ENCODE measurements around the gene TNS1. TPM values are rescaled to one million over a fixed set of nuclear protein-coding genes. Genes with fewer than 3 reads are reported as not detected.
"Not testable (repeated sequence)": the region's sequence is repeated elsewhere in the genome, so short reads cannot be mapped to it uniquely, and the experiment has no call there.

Gene TNS1
- total RNA-seq, 1 donor: 48.9 TPM

- Histone ChIP-seq H3K79me2 (ENCODE audit: insufficient read depth, low read length) (no peaks in the 10 kb centered on the region), H3K4me1 (ENCODE audit: insufficient read depth, low read length) (no peaks in the 10 kb centered on the region), H3K4me2 (ENCODE audit: insufficient read depth, low read length) (no peak overlapping the region), H2AFZ (ENCODE audit: low read length) (no peak overlapping the region), H3K36me3 (ENCODE audit: insufficient read depth, low read length) (no peaks in the 10 kb centered on the region), H3K9me3 (ENCODE audit: low read depth, low read length) (no peaks in the 10 kb centered on the region), H3K27me3 (ENCODE audit: insufficient read depth, low read length) (no peaks in the 10 kb centered on the region), H3K4me3 (ENCODE audit: insufficient read depth, low read length) (no peak overlapping the region), H4K20me1 (ENCODE audit: insufficient read depth, low read length) (no peaks in the 10 kb centered on the region), H3K27ac (ENCODE audit: low read depth, low read length) (no peak overlapping the region)
- DNase-seq (ENCODE audit: insufficient read length, low spot score, missing footprints): no peak
- no peak for TF ChIP-seq CTCF (IDR thresholded peaks at IDR 0.05; ENCODE audit: extremely low read depth, low read depth, low read length)
These were observed 18.8 kb upstream of the TNS1 start for GRCh38 chr2:218021536-218022071.

GRCh38 chr2:218020966-218021535 is 18.3 kb upstream of the TNS1 start:
- peak; percentile 25 for DNase-seq (ENCODE audit: insufficient read length, low spot score, missing footprints)
- TF ChIP-seq CTCF (IDR thresholded peaks at IDR 0.05; ENCODE audit: extremely low read depth, low read depth, low read length): no peak
- H4K20me1 ChIP-seq (ENCODE audit: insufficient read depth, low read length): no peaks in the 10 kb centered on the region
- H2AFZ ChIP-seq (ENCODE audit: low read length): no peak overlapping the region
- no peaks in the 10 kb centered on the region for H3K4me1 ChIP-seq (ENCODE audit: insufficient read depth, low read length)
- no peak overlapping the region for H3K4me3 ChIP-seq (ENCODE audit: insufficient read depth, low read length)
- no peak overlapping the region for H3K27ac ChIP-seq (ENCODE audit: low read depth, low read length)
- no peaks in the 10 kb centered on the region for H3K36me3 ChIP-seq (ENCODE audit: insufficient read depth, low read length)
- H3K9me3 ChIP-seq (ENCODE audit: low read depth, low read length): no peaks in the 10 kb centered on the region
- no peak overlapping the region for H3K4me2 ChIP-seq (ENCODE audit: insufficient read depth, low read length)
- no peaks in the 10 kb centered on the region for H3K79me2 ChIP-seq (ENCODE audit: insufficient read depth, low read length)
- no peaks in the 10 kb centered on the region for H3K27me3 ChIP-seq (ENCODE audit: insufficient read depth, low read length)

GRCh38 chr2:218020281-218020680 is 17.5 kb upstream of the TNS1 start:
- no peak overlapping the region for H3K27ac ChIP-seq (ENCODE audit: low read depth, low read length)
- H3K27me3 ChIP-seq (ENCODE audit: insufficient read depth, low read length): no peaks in the 10 kb centered on the region
- H3K79me2 ChIP-seq (ENCODE audit: insufficient read depth, low read length): no peaks in the 10 kb centered on the region
- H3K4me1 ChIP-seq (ENCODE audit: insufficient read depth, low read length): no peaks in the 10 kb centered on the region
- peak; percentile 50 for DNase-seq (ENCODE audit: insufficient read length, low spot score, missing footprints)
- H3K4me3 ChIP-seq (ENCODE audit: insufficient read depth, low read length): no peak overlapping the region
- no peaks in the 10 kb centered on the region for H3K36me3 ChIP-seq (ENCODE audit: insufficient read depth, low read length)
- H3K4me2 ChIP-seq (ENCODE audit: insufficient read depth, low read length): no peak overlapping the region
- H4K20me1 ChIP-seq (ENCODE audit: insufficient read depth, low read length): no peaks in the 10 kb centered on the region
- H3K9me3 ChIP-seq (ENCODE audit: low read depth, low read length): no peaks in the 10 kb centered on the region
- TF ChIP-seq CTCF (IDR thresholded peaks at IDR 0.05; ENCODE audit: extremely low read depth, low read depth, low read length): no peak
- no peak overlapping the region for H2AFZ ChIP-seq (ENCODE audit: low read length)

- Histone ChIP-seq H3K4me3 (ENCODE audit: insufficient read depth, low read length) (no peak overlapping the region), H3K27me3 (ENCODE audit: insufficient read depth, low read length) (no peaks in the 10 kb centered on the region), H3K36me3 (ENCODE audit: insufficient read depth, low read length) (no peaks in the 10 kb centered on the region), H3K4me1 (ENCODE audit: insufficient read depth, low read length) (no peaks in the 10 kb centered on the region), H2AFZ (ENCODE audit: low read length) (no peak overlapping the region), H3K4me2 (ENCODE audit: insufficient read depth, low read length) (no peak overlapping the region), H3K79me2 (ENCODE audit: insufficient read depth, low read length) (no peaks in the 10 kb centered on the region), H4K20me1 (ENCODE audit: insufficient read depth, low read length) (no peaks in the 10 kb centered on the region), H3K27ac (ENCODE audit: low read depth, low read length) (no peak overlapping the region), H3K9me3 (ENCODE audit: low read depth, low read length) (no peaks in the 10 kb centered on the region)
- no peak for TF ChIP-seq CTCF (IDR thresholded peaks at IDR 0.05; ENCODE audit: extremely low read depth, low read depth, low read length)
- DNase-seq (ENCODE audit: insufficient read length, low spot score, missing footprints): peak; percentile 65
These were observed 16.7 kb upstream of the TNS1 start for GRCh38 chr2:218019411-218020060.

GRCh38 chr2:218018842-218019125 is 16.0 kb upstream of the TNS1 start:
- not testable (repeated sequence) for H3K27me3 ChIP-seq (ENCODE audit: insufficient read depth, low read length); H3K9me3 ChIP-seq (ENCODE audit: low read depth, low read length); H3K79me2 ChIP-seq (ENCODE audit: insufficient read depth, low read length); H3K4me3 ChIP-seq (ENCODE audit: insufficient read depth, low read length); H2AFZ ChIP-seq (ENCODE audit: low read length); DNase-seq (ENCODE audit: insufficient read length, low spot score, missing footprints); H4K20me1 ChIP-seq (ENCODE audit: insufficient read depth, low read length); H3K27ac ChIP-seq (ENCODE audit: low read depth, low read length); H3K36me3 ChIP-seq (ENCODE audit: insufficient read depth, low read length); H3K4me1 ChIP-seq (ENCODE audit: insufficient read depth, low read length); H3K4me2 ChIP-seq (ENCODE audit: insufficient read depth, low read length)
